Esophagus squamous epithelium (tissue), 5 donors: ENCODE results near the gene DKK2. TPM values are rescaled to one million over a fixed set of nuclear protein-coding genes. Genes with fewer than 3 reads are reported as not detected.

Experiments
- DNase-seq: peaks from one replicate; lab custom pipeline; 2025; lab: John Stamatoyannopoulos, UW
- H3K27ac ChIP-seq, 4 donors: fragments of 200-600 bp; sonication (generic); one replicate each; pipeline ENCODE4 v1.5.1; 2016 to 2019; ENCODE audit warnings: mild to moderate bottlenecking in 1 of 4
- H3K27me3 ChIP-seq, 4 donors: fragments of 200-600 bp; sonication (generic); 1 replicate in 3 of 4; 2 replicates in 1 of 4; pipeline versions ENCODE4 v1.5.1 to v1.6.0; 2017 to 2021; ENCODE audit warnings: antibody characterized with exemption in 1 of 4
- H3K36me3 ChIP-seq, 3 donors: fragments of 200-600 bp; sonication (generic); one replicate each; pipeline ENCODE4 v1.5.1; 2016 to 2019
- H3K4me1 ChIP-seq, 3 donors: fragments of 200-600 bp; sonication (generic); one replicate each; pipeline ENCODE4 v1.5.1; 2017 to 2019
- H3K4me3 ChIP-seq, 4 donors: fragments of 200-600 bp; sonication (generic); 1 replicate in 3 of 4; 2 replicates in 1 of 4; pipeline ENCODE4 v1.5.1; 2016 to 2019; ENCODE audit warnings: mild to moderate bottlenecking in 2 of 4, moderate library complexity in 1 of 4
- H3K9me3 ChIP-seq, 3 donors: fragments of 200-600 bp; sonication (generic); one replicate each; pipeline ENCODE4 v1.5.1; 2016 to 2019
- POLR2A ChIP-seq, 4 donors: fragments of 450-650 bp; IDR thresholded peaks; one replicate each; pipeline ENCODE4 v1.6.1; 2017; ENCODE audit warnings: antibody characterized with exemption in 4 of 4, mild to moderate bottlenecking in 4 of 4, moderate library complexity in 3 of 4
- WGBS, 2 donors: methylation state at CpG; one replicate each; pipeline ENCODE4 v1.1.5; 2018; 5-methylcytosine and 5-hydroxymethylcytosine counted together
- intact Hi-C: fragments of 100-400 bp; cut with DNase I; formaldehyde crosslinking; loops from one replicate; pipeline ENCODE4 v1.15.0; 2022
- total RNA-seq, 4 donors: library from RNA; depleted of rRNA; stranded (reverse); fragments of >200 nt; gene quantifications; one replicate each; pipeline ENCODE4 v1.1.0, GENCODE V29; 2016
- TF ChIP-seq, protein P1 (sequence below), 6 experiments: fragments of 450-650 bp in 4 of 6; fragments of 200-600 bp in 2 of 6; sonication (generic) in 2 of 6; IDR thresholded peaks; one replicate each; pipeline ENCODE4 v1.5.1; 2016 to 2019; ENCODE audit warnings: antibody characterized with exemption in 6 of 6, mild to moderate bottlenecking in 4 of 6, moderate library complexity in 4 of 6
- donor health status: DM: yes; HTN: yes; CAD: no.

Gene DKK2
- total RNA-seq, 4 donors from 2014 or later, result 0.38 to 1.2 TPM; not detected in 2

DNA sequence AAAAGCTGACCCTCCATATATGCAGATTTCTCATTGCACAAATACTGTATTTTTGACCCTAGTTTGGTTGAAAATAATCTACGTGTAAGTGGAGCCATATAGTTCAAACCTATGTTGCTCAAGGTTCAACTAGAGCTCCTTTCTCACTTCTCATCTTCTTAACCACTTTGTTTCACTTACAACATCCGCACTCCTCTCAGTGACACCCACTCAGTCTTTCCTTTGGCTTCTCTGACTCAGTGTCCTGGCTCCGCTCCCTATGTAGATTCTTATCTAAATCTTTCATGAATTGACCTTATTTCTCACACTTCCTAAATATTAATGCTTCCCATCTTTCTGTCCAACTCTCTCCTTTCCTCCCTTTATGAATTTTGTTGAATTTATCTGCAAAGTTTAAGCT is 32.9 kb upstream of the DKK2 start:
- Histone ChIP-seq H3K36me3 (no peaks in the 10 kb centered on the region), H3K27ac (no peak overlapping the region), H3K4me3 (no peak overlapping the region), H3K9me3 (no peaks in the 10 kb centered on the region), H3K27me3 (no peaks in the 10 kb centered on the region), H3K4me1 (no peaks in the 10 kb centered on the region)
- intact Hi-C loops, result no loop called here
- TF ChIP-seq, protein P1, sequence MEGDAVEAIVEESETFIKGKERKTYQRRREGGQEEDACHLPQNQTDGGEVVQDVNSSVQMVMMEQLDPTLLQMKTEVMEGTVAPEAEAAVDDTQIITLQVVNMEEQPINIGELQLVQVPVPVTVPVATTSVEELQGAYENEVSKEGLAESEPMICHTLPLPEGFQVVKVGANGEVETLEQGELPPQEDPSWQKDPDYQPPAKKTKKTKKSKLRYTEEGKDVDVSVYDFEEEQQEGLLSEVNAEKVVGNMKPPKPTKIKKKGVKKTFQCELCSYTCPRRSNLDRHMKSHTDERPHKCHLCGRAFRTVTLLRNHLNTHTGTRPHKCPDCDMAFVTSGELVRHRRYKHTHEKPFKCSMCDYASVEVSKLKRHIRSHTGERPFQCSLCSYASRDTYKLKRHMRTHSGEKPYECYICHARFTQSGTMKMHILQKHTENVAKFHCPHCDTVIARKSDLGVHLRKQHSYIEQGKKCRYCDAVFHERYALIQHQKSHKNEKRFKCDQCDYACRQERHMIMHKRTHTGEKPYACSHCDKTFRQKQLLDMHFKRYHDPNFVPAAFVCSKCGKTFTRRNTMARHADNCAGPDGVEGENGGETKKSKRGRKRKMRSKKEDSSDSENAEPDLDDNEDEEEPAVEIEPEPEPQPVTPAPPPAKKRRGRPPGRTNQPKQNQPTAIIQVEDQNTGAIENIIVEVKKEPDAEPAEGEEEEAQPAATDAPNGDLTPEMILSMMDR (IDR thresholded peaks at IDR 0.05), result no peak
- no peak for TF ChIP-seq POLR2A (IDR thresholded peaks at IDR 0.05)
- WGBS, 2 donors, result 58 to 82% methylated on average over 3 of the region's 3 CpGs
- DNase-seq, result no peak

- WGBS, 2 donors, result 31 to 33% methylated on average over 1 of the region's 1 CpG
- no peaks in the 10 kb centered on the region for H3K36me3 ChIP-seq
- no peak for TF ChIP-seq POLR2A (IDR thresholded peaks at IDR 0.05)
- TF ChIP-seq, protein P1 (IDR thresholded peaks at IDR 0.05), result no peak
- H3K4me3 ChIP-seq, result no peak overlapping the region
- no peak for DNase-seq
- H3K4me1 ChIP-seq, result no peaks in the 10 kb centered on the region
- H3K27ac ChIP-seq, result no peak overlapping the region
- H3K27me3 ChIP-seq, result no peaks in the 10 kb centered on the region
- intact Hi-C loops, result no loop called here
- H3K9me3 ChIP-seq, result no peaks in the 10 kb centered on the region
These were observed 32.0 kb upstream of the DKK2 start for GRCh38 chr4:107068116-107068515.

DNA sequence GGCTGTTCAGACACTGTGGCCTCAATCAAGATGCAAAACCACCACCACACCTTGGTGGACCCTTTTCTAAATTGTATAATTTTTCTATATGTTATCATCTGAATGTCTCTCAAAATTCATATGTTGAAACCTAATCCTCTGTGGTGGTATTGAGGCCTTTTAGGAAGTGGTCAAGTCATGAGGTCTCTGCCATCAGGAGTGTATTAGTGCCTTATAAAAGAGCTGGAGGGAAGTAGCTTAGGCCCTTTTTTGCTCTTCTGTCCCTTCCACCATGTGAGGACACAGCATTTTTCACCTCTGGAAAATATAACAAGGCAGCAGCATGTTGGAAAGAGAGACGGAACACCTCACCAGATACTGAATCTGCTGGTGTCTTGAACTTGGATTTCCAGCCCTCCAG is 30.5 kb upstream of the DKK2 start:
- Histone ChIP-seq H3K4me1 (no peaks in the 10 kb centered on the region), H3K4me3 (no peak overlapping the region), H3K27ac (no peak overlapping the region), H3K9me3 (no peaks in the 10 kb centered on the region), H3K27me3 (no peaks in the 10 kb centered on the region), H3K36me3 (no peaks in the 10 kb centered on the region)
- no peak for DNase-seq
- no peak for TF ChIP-seq POLR2A (IDR thresholded peaks at IDR 0.05)
- TF ChIP-seq, protein P1 (IDR thresholded peaks at IDR 0.05), result no peak
- WGBS, 2 donors, result 82 to 83% methylated on average over 1 of the region's 1 CpG
- intact Hi-C loops, result no loop called here

GRCh38 chr4:107065201-107065600 is 29.1 kb upstream of the DKK2 start:
- TF ChIP-seq, protein P1 (IDR thresholded peaks at IDR 0.05), result no peak
- no peak for TF ChIP-seq POLR2A (IDR thresholded peaks at IDR 0.05)

DNA sequence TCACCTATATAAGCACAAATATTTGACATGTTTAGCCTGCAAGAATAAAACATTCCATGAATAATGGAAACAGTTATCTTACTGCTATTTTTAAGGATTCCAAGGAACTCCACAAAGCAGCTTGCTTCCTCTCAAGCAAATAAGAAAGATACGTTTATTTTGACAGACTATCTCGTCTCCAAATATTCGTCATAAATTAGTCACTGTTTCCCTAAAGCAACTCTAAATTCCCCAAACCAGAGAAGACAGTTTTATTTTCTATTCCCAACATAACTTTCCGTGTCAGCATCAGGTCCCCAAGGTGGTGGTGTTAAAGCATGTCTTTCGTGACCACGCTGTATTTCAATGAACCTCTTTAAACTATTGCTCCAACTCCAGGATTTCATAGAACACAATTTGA is 24.3 kb upstream of the DKK2 start:
- no peaks in the 10 kb centered on the region for H3K4me1 ChIP-seq

More at GRCh38 chr4:107065201-107065600, 29.1 kb upstream of the DKK2 start:
- H3K27me3 ChIP-seq, result no peaks in the 10 kb centered on the region
- no peak overlapping the region for H3K4me3 ChIP-seq
- no peaks in the 10 kb centered on the region for H3K9me3 ChIP-seq
- no peak for DNase-seq
- no peaks in the 10 kb centered on the region for H3K36me3 ChIP-seq
- no peaks in the 10 kb centered on the region for H3K4me1 ChIP-seq
- intact Hi-C loops, result no loop called here
- no peak overlapping the region for H3K27ac ChIP-seq

More for the DNA sequence above, 24.3 kb upstream of the DKK2 start:
- H3K9me3 ChIP-seq, result no peaks in the 10 kb centered on the region
- H3K4me3 ChIP-seq, result no peak overlapping the region
- H3K27ac ChIP-seq, result no peak overlapping the region
- H3K27me3 ChIP-seq, result no peaks in the 10 kb centered on the region
- no peak for DNase-seq
- WGBS, 2 donors, result 61 to 67% methylated on average over 6 of the region's 6 CpGs
- intact Hi-C loops, result no loop called here
- H3K36me3 ChIP-seq, result no peaks in the 10 kb centered on the region
- no peak for TF ChIP-seq POLR2A (IDR thresholded peaks at IDR 0.05)
- TF ChIP-seq, protein P1 (IDR thresholded peaks at IDR 0.05), result no peak
